Activated naive CD4-positive, alpha-beta T cell treated with anti-CD3 and anti-CD28 coated beads, Interleukin-2, amount 50 U/mL, for 72 hours (primary cell): ENCODE measurements around the gene PNPT1. TPM values are rescaled to one million over a fixed set of nuclear protein-coding genes. Genes with fewer than 3 reads are reported as not detected.
"Not testable (repeated sequence)": the region's sequence is repeated elsewhere in the genome, so short reads cannot be mapped to it uniquely, and the experiment has no call there.

ENCODE experiments used
- ATAC-seq, 2 donors: fragments of 150-1000 bp; cut with Tn5 transposase; 2 replicates each; pipeline ENCODE4 v1.10.0; 2021; ENCODE audit warnings: mild to moderate bottlenecking in 2 of 2, moderate library complexity in 2 of 2
- DNase-seq, 2 donors: peaks; one replicate each; pipeline ENCODE4 v3.0.0; 2021 to 2022; ENCODE audit warnings: low spot score in 2 of 2
- H3K27ac Mint-ChIP-seq, 2 donors: one replicate each; pipeline ENCODE4 v1.8.0; 2022; ENCODE audit warnings: mild to moderate bottlenecking in 2 of 2, mixed read lengths in 2 of 2
- H3K36me3 Mint-ChIP-seq, 2 donors: one replicate each; pipeline ENCODE4 v1.8.0; 2022; ENCODE audit warnings: mixed read lengths in 2 of 2
- H3K9me3 Mint-ChIP-seq, 2 donors: one replicate each; pipeline ENCODE4 v1.8.0; 2022; ENCODE audit warnings: mixed read lengths in 2 of 2
- total RNA-seq, 2 donors: library from RNA; stranded (reverse); gene quantifications; one replicate each; pipeline ENCODE4 v1.2.3, GENCODE V29; 2022

The PNPT1 gene
- total RNA-seq, 2 donors from 2014 or later: 33.2 to 48.5 TPM

DNA sequence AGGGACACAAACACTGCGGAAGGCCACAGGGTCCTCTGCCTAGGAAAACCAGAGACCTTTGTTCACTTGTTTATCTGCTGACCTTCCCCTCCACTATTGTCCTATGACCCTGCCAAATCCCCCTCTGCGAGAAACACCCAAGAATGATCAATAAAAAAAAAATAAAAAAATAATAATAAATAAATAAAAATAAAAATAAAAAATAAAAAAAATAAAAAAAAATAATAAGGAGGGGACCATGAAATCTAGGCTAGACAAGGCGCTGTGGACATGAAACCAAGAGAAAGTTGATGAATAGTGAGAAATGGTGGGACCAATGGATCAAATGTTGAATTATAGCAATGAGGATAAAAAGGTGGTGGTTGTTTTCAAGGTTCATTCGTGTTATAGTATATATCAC, 12.6 kb upstream of the PNPT1 start:
- not testable (repeated sequence) for DNase-seq, H3K36me3 Mint-ChIP-seq, ATAC-seq, H3K27ac Mint-ChIP-seq, H3K9me3 Mint-ChIP-seq

DNA sequence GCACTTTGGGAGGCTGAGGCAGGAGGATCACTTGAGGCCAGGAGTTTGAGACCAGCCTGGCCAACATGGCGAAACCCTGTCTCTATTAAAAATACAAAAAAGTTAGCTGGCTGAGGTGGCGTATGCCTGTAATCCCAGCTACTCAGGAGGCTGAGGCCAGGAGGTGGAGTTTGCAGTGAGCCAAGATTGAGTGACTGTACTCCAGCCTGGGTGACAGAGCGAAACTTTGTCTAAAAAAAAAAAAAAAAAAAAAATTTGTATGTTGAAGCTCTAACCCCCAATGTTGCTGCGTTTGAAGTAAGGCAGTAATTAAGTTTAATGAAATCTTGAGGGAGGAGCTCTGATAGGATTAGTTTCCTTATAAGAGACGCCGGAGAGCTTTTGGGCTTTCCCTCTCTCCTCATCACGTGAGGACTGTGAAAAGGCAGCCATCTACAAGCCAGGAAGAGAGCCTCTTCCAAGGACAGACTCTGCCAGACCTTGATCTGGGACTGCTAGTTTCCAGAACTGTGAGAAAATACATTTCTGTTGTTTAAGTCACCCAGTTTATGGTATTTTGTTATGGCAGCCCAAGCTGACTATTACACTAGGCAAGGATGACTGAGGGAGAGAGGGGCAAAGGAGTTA, 11.5 kb upstream of the PNPT1 start:
- no peak overlapping the region for H3K27ac Mint-ChIP-seq
- no peak for ATAC-seq

DNA sequence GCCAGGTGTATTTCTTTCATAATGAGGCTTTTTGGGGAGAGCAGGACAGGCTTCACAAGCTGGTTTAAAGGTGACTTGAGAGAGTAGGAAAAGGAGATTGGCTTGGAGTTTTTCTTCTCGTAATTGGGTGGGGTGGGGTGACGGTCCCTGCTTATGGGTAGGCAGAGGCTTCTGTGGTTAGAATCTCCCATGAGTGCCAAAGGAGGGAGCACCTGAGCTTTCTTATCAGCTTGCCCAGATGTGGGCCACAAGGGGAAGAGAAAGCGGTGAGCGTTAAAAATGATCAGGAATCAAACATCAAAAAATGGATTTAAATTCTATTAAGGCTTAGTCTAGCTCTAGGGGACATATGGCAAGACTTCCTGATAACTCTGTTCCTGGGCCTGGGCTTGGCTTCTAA, 9.7 kb upstream of the PNPT1 start:
- Mint-ChIP-seq H3K27ac (no peak overlapping the region), H3K9me3 (no peaks in the 10 kb centered on the region), H3K36me3 (no peaks in the 10 kb centered on the region)
- ATAC-seq (no peak), DNase-seq (no peak)

More for the DNA sequence above, 11.5 kb upstream of the PNPT1 start:
- DNase-seq: no peak
- Mint-ChIP-seq H3K9me3 (no peaks in the 10 kb centered on the region), H3K36me3 (no peaks in the 10 kb centered on the region)

DNA sequence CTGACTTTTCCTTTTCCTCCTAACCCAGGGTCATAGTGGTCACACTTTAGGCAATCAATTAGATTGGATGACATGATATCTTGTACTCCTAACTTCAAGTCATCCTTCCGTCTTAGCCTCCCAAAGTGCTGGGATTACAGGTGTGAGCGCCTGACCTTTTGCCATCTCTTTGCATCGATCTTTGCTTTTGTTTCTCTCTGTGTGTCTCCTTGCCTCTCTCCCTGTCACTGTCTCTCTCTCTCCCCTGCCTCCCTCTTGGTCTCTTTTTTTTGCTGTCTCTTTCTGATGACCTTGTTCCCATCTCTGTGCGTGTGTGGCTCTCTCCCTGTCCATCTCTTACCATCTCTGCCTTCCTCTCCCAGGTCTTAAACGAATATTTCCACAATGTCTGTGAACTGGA, 904 bp downstream of the PNPT1 start:
- H3K36me3 Mint-ChIP-seq: peaks cover 10 to 23% of the 10 kb centered on the region in 2 donors
- not testable (repeated sequence) for DNase-seq, H3K9me3 Mint-ChIP-seq, ATAC-seq
- H3K27ac Mint-ChIP-seq: peak overlapping the region; percentile 96 to 99

DNA sequence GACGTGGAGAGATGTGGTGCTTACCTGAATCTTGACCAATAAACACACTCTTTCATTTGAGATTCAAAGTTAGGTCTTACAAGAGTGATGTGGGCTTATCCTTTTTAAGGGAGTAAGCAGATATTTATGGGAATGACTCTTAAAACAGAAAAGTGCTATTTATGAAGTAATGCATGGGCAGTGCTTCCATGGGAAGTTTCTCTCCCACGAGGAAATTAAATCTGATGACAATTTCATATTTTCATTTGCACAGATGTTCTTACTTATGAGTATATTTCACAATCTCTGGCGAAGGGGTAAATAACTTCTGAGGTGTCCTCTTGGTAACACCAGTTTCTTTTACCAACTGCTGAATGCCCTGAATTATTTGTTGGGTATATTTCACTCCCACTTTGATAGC, 21.0 kb downstream of the PNPT1 start:
- Mint-ChIP-seq H3K27ac (peak overlapping the region in 1 of 2 donors; percentile 15), H3K9me3 (no peaks in the 10 kb centered on the region)

DNA sequence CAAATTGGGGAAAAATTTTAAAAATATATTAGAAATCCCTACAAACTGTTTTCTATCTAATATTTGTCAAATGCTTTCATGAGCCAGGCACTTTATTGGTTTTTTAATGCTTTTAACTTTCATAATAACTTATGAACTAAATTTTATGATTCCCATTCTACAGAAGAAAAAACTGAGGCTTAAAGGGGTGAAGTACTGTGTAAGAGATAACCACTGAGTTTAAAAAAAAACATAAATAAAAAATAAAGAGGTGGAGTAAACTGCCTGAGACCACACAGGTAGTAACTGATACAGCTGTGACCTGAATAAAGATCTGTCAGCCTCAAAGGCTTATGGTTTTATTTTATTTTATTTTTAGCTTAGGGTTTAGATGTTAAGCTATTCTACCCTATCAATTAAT, 24.7 kb downstream of the PNPT1 start:
- Mint-ChIP-seq H3K27ac (no peak overlapping the region), H3K36me3 (peaks cover 4 to 17% of the 10 kb centered on the region in 2 donors), H3K9me3 (no peaks in the 10 kb centered on the region)
- DNase-seq (no peak), ATAC-seq (no peak)

More for the DNA sequence above, 21.0 kb downstream of the PNPT1 start:
- DNase-seq (no peak), ATAC-seq (no peak)
- peaks cover 4 to 12% of the 10 kb centered on the region in 2 donors for H3K36me3 Mint-ChIP-seq

DNA sequence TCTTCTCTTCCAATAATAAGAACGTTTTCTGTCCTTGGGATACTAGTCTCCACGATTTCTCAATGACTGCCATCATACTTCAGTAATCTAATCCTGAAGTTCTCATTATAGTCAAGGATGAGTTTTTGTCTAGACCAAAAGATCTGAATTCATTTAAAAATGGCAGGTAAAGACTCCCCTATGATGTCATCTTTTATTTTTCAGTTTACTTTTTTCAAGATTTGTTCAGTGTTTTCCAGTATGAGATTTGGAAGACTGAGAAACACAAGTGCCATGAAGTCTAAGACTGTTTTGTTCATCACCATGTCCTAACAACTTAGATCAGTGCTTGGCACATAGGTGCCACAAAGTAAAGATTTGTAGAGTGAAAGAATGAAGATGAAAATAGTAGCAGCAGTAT, 40.4 kb downstream of the PNPT1 start:
- Mint-ChIP-seq H3K9me3 (no peaks in the 10 kb centered on the region), H3K27ac (no peak overlapping the region), H3K36me3 (peaks cover 15 to 28% of the 10 kb centered on the region in 2 donors)
- ATAC-seq: no peak
- DNase-seq: no peak

DNA sequence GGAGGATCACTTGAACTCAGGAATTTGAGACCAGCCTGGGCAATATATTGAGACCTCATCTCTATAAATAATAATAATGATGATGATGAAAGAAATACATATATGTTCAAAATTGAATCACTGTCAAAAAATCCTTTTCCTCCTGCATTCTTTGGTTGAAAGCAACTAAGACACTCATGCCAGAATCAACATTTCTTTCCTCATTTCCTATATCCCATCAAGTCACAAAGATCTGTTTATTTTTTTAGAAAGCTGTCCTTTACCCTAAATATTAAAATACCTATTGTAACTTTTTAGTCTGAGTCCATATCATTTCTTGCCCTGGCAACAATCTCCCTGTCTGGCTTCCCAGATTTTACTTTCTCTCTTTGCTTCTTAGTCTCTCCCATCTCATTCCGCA, 44.4 kb downstream of the PNPT1 start:
- H3K36me3 Mint-ChIP-seq: peaks cover 8 to 18% of the 10 kb centered on the region in 2 donors
- ATAC-seq: no peak

DNA sequence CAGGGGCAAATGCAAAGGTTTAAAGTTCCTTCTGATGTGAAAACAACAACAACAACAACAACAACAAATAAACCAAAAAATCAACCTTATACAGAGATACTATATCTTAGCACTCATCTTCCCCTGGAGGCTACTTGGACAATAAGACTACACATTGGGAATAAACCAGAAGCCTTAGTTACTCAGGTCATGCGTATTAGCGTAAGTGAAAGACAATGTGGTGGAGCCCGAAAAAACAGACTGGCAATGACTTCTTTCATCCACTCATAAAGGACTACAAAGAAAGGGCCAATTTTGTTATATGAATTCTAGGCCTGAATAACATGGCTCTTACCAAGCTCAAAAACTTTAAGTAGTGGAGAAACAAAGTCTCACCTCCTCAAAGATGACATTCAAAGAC, 56.8 kb downstream of the PNPT1 start:
- DNase-seq (no peak), ATAC-seq (no peak)
- H3K9me3 Mint-ChIP-seq: no peaks in the 10 kb centered on the region
- peaks cover 12 to 15% of the 10 kb centered on the region in 2 donors for H3K36me3 Mint-ChIP-seq
- no peak overlapping the region for H3K27ac Mint-ChIP-seq

More for the DNA sequence above, 44.4 kb downstream of the PNPT1 start:
- no peak for DNase-seq
- Mint-ChIP-seq H3K9me3 (no peaks in the 10 kb centered on the region), H3K27ac (peak overlapping the region in 1 of 2 donors; percentile 57)

DNA sequence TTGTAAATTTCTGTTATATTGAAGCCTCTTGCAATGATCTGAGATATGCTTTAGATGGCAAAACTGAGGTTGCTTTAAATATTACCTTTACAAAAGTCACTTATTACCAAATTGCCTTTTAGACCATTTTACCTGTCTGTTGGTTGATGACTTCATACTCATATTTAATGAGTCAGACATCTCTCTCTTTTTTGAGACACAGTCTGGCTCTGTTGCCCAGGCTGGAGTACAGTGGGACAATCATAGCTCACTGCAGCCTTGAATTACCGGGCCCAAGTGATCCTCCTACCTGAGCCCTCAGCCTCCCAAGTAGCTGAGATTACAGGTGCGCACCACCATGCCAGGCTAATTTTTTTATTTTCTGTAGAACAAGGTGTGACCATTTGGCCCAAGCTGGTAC, 64.7 kb downstream of the PNPT1 start:
- ATAC-seq (no peak), DNase-seq (no peak)
- Mint-ChIP-seq H3K9me3 (no peaks in the 10 kb centered on the region), H3K36me3 (peaks cover 0 to 6% of the 10 kb centered on the region in 2 donors), H3K27ac (no peak overlapping the region)

DNA sequence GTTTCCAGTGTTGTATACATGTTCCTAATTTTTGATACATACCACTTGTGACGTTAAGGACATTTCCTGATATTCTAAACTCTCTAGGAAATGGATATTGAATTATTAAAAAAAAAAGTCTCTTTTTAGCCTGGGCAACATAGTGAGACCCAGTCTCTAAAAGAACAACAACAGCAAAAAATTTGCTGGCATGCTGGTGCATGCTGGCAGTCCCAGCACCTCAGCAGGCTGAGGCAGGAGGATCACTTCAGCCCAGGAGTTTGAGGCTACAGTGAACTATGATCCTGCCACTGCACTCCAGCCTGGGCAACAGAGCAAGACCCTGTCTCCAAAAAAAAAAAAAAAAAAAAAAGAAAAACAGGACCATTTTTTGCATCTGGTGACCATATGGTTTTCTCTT, 65.7 kb downstream of the PNPT1 start:
- no peak for DNase-seq
- Mint-ChIP-seq H3K36me3 (peaks cover 0 to 6% of the 10 kb centered on the region in 2 donors), H3K9me3 (no peaks in the 10 kb centered on the region), H3K27ac (no peak overlapping the region)
- no peak for ATAC-seq

DNA sequence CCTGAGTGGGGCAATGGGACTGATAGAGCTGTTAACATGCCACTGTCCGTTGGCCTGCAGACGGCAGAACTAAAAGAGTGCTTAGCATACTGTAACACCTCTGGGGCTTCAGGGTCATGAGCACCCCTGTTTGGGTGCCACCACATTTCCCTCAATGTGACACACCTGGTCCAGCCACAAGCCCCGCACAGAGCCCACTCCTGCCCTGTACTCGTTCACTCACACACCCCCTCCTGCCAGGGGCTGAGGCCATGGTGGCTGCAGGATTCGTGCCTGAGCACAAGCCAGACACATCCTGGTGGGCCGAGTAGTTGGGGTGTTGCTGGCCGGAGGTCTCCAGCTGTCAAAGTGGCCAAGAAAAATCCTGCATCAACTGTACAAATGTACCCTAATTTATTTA, 71.8 kb downstream of the PNPT1 start:
- Mint-ChIP-seq H3K9me3 (no peaks in the 10 kb centered on the region), H3K27ac (peak overlapping the region in 1 of 2 donors; percentile 47), H3K36me3 (no peaks in the 10 kb centered on the region)
- DNase-seq (no peak), ATAC-seq (no peak)

DNA sequence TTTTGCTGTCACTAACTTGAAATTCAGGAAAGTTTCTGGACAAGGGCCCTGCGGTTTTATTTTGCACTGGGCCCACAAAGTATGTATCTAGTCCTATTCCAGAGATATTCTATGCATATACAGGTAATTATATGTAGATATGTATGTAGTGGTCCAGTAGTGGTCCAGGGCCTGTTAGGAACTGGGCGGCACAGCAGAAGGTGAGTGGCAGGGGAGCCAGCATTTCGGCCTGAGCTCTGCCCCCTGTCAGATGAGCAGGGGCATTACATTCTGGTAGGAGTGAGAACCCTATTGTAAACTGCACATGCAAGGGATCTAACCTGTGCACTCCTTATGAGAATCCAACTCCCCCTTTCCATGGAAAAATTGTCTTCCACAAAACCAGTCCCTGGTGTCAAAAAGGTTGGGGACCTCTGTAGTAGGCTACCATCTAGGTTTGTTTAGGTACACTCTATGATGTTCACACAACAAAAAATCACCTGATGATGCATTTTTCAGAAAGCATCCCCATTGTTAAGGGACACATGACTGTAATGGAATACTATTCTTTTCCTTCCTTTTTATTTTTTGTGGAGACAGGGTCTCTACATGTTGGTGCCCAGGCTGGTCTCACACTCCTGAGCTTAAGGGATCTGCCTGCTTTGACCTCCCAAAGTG, 73.4 kb downstream of the PNPT1 start:
- DNase-seq (no peak), ATAC-seq (no peak)
- peaks cover 0 to 4% of the 10 kb centered on the region in 2 donors for H3K36me3 Mint-ChIP-seq
- peak overlapping the region in 1 of 2 donors; percentile 21 for H3K27ac Mint-ChIP-seq
- no peaks in the 10 kb centered on the region for H3K9me3 Mint-ChIP-seq

DNA sequence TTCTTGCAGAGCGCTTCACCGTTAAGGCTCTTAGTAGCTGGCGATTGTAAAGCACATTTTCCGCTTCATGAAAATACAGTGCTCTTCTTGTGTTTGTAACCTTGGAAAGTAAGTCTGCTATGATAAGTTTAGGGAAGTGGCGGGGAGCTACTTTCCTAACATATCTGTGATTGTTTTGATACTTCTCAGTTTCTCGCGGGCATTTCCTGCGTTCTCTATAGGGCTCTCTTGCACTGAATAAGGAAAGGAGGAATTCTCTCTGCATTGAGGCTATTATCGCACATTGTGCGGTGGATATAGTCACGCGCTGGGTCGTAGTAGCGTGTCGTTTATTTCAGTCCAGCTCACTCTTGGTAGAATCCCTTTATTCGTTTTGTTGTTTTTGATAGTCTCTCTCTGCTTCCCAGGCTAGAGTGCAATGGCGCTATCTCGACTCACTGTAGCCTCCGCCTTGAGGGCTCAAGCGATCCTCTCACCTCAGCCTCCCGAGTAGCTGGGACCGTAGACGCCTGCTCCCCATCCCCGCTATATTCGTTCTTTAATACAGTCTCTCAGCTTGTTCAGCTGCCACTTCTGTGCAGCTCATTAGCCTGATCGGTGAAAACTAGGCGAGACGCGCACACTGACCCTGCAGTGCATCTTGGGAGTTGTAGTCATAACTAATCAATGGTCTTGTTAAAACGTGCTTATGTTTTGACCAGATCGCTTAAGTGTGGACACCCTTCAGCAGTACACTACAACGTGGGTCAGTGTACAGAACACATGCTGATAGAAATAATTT, 75.2 kb downstream of the PNPT1 start:
- H3K27ac Mint-ChIP-seq: no peak overlapping the region
- peak; percentile 54 to 58 for DNase-seq
- no peaks in the 10 kb centered on the region for H3K9me3 Mint-ChIP-seq
- peak; percentile 5 to 14 for ATAC-seq
- peaks cover 4 to 18% of the 10 kb centered on the region in 2 donors for H3K36me3 Mint-ChIP-seq

DNA sequence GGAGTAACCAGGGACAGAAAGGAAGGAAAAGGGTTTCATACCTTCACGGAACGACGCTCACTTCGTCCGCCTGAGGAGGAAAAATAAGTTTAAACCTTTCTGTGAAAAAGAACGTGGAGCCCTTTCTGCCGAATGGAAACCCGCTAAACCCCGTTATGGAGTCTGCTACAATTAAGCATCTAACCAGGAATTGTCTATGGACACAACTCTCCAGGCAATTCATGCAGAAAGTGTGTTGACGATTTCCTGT, 75.7 kb downstream of the PNPT1 start:
- DNase-seq (no peak), ATAC-seq (no peak)
- no peak overlapping the region for H3K27ac Mint-ChIP-seq
- peaks cover 4 to 18% of the 10 kb centered on the region in 2 donors for H3K36me3 Mint-ChIP-seq
- no peaks in the 10 kb centered on the region for H3K9me3 Mint-ChIP-seq

DNA sequence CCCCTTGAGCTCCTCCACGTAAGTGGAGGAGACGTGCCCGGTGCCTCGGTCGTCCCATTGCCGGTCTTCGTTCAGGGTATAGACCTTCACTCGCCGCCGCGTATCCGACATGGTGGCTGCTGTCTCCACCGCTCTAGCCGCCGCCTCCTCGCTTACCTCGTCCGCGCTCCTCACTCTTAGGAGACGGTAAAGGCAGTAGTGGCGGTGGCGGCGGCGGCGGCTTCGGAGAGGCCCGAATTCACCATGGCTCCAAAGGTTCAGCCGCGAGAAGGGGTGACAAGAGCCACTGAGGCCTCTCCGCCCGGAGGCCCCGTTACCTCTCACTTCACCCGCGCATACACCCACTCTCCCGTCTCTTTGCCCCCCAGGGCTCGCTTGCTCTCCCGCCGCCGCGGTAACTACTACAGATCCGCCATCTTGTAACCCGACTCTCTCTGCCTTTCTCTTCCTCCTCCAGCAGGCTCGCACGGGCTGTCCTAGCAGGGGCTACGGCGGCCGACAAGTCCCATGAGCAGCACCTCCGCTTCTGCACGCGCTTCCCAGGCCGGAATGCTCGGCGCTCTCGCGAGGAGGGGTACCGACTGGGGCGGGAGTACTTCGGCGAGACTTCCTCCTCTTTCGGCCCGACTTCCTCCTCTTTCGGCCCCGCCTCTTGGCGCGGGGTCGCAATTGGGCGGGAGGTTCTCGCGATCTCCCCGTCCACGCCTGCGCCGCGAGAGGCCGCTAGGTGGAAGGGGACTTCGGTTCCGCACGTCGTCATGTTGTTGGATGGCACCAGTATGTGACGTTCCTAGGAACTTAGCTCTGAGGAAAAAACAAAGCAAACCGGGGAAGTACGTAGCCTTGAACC, 76.2 kb downstream of the PNPT1 start, which contains the start of gene PPP4R3B:
TSS of gene PPP4R3B (minus strand) at position 448 of the 850 bp plus-strand sequence. CDS start at position 111, 337 bp downstream.
- no peak within 1 kb of the TSS for H3K27ac Mint-ChIP-seq
- peaks cover 4 to 18% of the 10 kb centered on the region in 2 donors for H3K36me3 Mint-ChIP-seq
- DNase-seq (peak; percentile 96 to 99), ATAC-seq (peak; percentile 88 to 92)
- H3K9me3 Mint-ChIP-seq: no peaks in the 10 kb centered on the region
